ENCODE results near the gene DNAJB14.
A peak's percentile ranks its signal among the peaks of the same experiment; 100 is the strongest.

The DNAJB14 gene

DNA sequence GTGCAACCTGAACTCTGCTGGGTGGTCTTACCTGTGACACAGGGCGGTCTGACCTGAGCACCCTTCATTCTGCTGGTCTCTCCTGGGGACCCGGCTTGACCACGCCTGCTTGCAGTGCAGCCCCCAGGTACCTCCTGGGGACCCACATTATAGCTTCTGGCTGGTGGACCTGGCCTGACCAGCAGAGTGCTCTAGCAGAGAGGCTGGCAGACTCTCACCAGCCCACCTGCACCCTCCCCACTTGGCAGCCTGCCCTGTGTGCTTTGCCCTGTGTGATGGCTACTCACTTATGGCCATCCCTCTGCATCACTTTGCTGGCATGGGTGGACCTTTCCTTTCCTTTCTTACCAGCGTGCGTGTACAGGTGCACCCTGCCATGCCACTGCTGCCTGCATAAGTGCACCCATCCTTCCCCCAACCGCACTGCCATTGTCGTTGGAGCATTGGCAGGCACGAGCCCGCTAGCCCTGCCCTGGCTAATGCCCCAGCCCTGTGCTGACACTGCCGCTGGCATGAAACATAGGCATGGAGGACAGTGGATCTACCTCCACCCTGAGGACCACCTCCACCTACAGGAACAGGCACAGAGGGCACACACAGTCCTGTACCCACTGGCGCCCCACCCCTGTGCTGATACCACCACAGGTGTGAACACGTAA, 25.2 kb upstream of the DNAJB14 start:
- CTCF ChIA-PET = interaction anchor here (0.7 kb wide), 1 partner anchor 256 kb away, joined by 3 read pairs; no protein-coding TSS in a partner anchor
- DNase-seq (ENCODE audit: low spot score) = no peak
- no peak overlapping the region for H3K27ac ChIP-seq
- POLR2A ChIA-PET (ENCODE audit: low non-redundant PET) = no interaction called here
- TF ChIP-seq, protein P1, sequence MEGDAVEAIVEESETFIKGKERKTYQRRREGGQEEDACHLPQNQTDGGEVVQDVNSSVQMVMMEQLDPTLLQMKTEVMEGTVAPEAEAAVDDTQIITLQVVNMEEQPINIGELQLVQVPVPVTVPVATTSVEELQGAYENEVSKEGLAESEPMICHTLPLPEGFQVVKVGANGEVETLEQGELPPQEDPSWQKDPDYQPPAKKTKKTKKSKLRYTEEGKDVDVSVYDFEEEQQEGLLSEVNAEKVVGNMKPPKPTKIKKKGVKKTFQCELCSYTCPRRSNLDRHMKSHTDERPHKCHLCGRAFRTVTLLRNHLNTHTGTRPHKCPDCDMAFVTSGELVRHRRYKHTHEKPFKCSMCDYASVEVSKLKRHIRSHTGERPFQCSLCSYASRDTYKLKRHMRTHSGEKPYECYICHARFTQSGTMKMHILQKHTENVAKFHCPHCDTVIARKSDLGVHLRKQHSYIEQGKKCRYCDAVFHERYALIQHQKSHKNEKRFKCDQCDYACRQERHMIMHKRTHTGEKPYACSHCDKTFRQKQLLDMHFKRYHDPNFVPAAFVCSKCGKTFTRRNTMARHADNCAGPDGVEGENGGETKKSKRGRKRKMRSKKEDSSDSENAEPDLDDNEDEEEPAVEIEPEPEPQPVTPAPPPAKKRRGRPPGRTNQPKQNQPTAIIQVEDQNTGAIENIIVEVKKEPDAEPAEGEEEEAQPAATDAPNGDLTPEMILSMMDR (conservative IDR thresholded peaks at IDR 0.05; ENCODE audit: low read depth) = no peak

DNA sequence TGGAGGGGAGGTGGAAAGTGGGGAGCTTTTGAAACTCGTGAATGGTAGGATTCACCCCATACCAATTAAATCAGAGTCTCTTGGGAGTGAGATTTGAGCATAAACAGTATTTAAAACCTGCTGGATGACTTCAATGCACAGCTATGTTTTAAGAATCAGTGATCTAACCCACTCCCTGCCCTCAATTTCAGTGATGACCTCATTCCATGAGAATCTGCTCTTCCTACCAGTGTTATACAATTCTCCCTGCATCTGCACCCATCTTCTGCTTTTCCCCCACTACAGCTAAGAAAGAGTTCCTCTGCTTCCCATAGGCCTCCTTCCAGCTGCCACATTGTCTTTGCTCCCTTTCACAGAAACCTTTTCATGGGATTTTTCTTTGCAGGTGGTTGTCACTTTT, 21.9 kb upstream of the DNAJB14 start:
- CTCF ChIA-PET = no interaction called here
- peak; percentile 28 for DNase-seq (ENCODE audit: low spot score)
- TF ChIP-seq, protein P1 (conservative IDR thresholded peaks at IDR 0.05; ENCODE audit: low read depth) = no peak
- POLR2A ChIA-PET (ENCODE audit: low non-redundant PET) = no interaction called here
- no peak overlapping the region for H3K27ac ChIP-seq

GRCh38 chr4:99966692-99967091, 20.3 kb upstream of the DNAJB14 start:
- H3K27ac ChIP-seq = no peak overlapping the region
- ChIA-PET CTCF (no interaction called here), POLR2A (ENCODE audit: low non-redundant PET) (no interaction called here)
- DNase-seq (ENCODE audit: low spot score) = no peak
- TF ChIP-seq, protein P1 (conservative IDR thresholded peaks at IDR 0.05; ENCODE audit: low read depth) = no peak

- H3K27ac ChIP-seq = no peak overlapping the region
- TF ChIP-seq, protein P1 (conservative IDR thresholded peaks at IDR 0.05; ENCODE audit: low read depth) = no peak
- ChIA-PET CTCF (no interaction called here), POLR2A (ENCODE audit: low non-redundant PET) (no interaction called here)
- no peak for DNase-seq (ENCODE audit: low spot score)
Observed at GRCh38 chr4:99965674-99966350, 19.4 kb upstream of the DNAJB14 start.

- TF ChIP-seq, protein P1 (conservative IDR thresholded peaks at IDR 0.05; ENCODE audit: low read depth) = no peak
- CTCF ChIA-PET = no interaction called here
- POLR2A ChIA-PET (ENCODE audit: low non-redundant PET) = no interaction called here
- no peak for DNase-seq (ENCODE audit: low spot score)
- no peak overlapping the region for H3K27ac ChIP-seq
Observed at GRCh38 chr4:99965173-99965572, 18.8 kb upstream of the DNAJB14 start.

DNA sequence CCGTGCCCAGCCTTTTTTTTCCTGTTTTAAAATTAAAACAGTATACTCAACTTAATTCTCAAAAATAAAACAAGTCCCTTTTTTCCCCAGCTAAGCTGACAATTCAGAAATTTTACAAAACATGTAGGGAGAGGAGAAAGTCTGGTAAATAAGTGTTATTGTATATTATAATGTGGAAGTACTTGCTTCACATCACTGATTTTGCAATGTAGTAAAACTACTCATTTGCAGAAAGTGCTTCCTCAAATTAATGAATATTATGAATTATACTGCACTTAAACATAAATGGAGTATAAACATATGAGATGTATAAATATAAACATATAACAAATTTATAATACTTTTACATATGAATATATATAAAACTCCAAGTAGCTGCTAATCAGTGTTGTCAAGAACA, 15.3 kb upstream of the DNAJB14 start:
- POLR2A ChIA-PET (ENCODE audit: low non-redundant PET) = no interaction called here

More for the DNA sequence above, 15.3 kb upstream of the DNAJB14 start:
- TF ChIP-seq, protein P1 (conservative IDR thresholded peaks at IDR 0.05; ENCODE audit: low read depth) = no peak
- DNase-seq (ENCODE audit: low spot score) = no peak
- CTCF ChIA-PET = interaction anchor here (0.7 kb wide), 1 partner anchor 104 kb away, joined by 3 read pairs; no protein-coding TSS in a partner anchor
- no peak overlapping the region for H3K27ac ChIP-seq
